Endothelial cell of umbilical vein (primary cell): ENCODE measurements around the gene DPEP3. TPM values are rescaled to one million over a fixed set of nuclear protein-coding genes. Genes with fewer than 3 reads are reported as not detected.

ENCODE experiments used
- BruUV-seq: library from RNA; stranded (reverse); fragments of 400-500 nt; replicated peaks from 2 replicates; lab custom pipeline; 2021; lab: Mats Ljungman, UMichigan
- CTCF ChIA-PET: fragments of 300-600, 350-600 bp; sonication (Branson Sonifier 250); formaldehyde crosslinking; loops from one replicate; lab custom pipeline; 2021; ENCODE audit warnings: antibody characterized with exemption, inconsistent platforms; lab: Charles Lee
- POLR2A ChIA-PET: fragments of 300-600, 350-600 bp; sonication (Branson Sonifier 250); formaldehyde crosslinking; loops from one replicate; lab custom pipeline; 2021; ENCODE audit warnings: antibody characterized with exemption, inconsistent platforms; lab: Charles Lee
- DNase-seq: peaks from one replicate; pipeline ENCODE4 v3.0.0-alpha.2; 2011; ENCODE audit warnings: low read depth, low spot score
- FAIRE-seq: peaks from 2 replicates; lab custom pipeline; 2011; peaks lifted over from hg19 to GRCh38; lab: Jason Lieb, UNC
- H2AFZ ChIP-seq: 2 replicates; pipeline ENCODE4 v1.6.0; 2012; ENCODE audit warnings: low read depth, low read length, control low read depth, inconsistent platforms
- H3K27ac ChIP-seq: 2 replicates; pipeline ENCODE4 v1.5.1; 2011; ENCODE audit warnings: low read depth, mild to moderate bottlenecking, control low read depth, low read length, moderate library complexity; ENCODE audit not compliant: insufficient read depth
- H3K27me3 ChIP-seq, 2 experiments: 2 replicates each; pipeline versions ENCODE4 v1.6.0 to v1.6.1; 2011; ENCODE audit warnings: low read length in 2 of 2, mixed read lengths in 1 of 2; ENCODE audit not compliant: control insufficient read depth in 2 of 2, insufficient read depth in 2 of 2
- H3K36me3 ChIP-seq, 2 experiments: 2 replicates in 1 of 2; 3 replicates in 1 of 2; pipeline ENCODE4 v1.5.1; 2011; ENCODE audit warnings: low read length in 2 of 2, mild to moderate bottlenecking in 1 of 2, moderate library complexity in 1 of 2; ENCODE audit not compliant: control insufficient read depth in 2 of 2, insufficient read depth in 2 of 2; ENCODE audit errors: extremely low read depth in 1 of 2
- H3K4me1 ChIP-seq: 3 replicates; pipeline ENCODE4 v1.5.1; 2011; ENCODE audit warnings: mild to moderate bottlenecking, low read length; ENCODE audit not compliant: control insufficient read depth, insufficient read depth; ENCODE audit errors: extremely low read depth
- H3K4me2 ChIP-seq: 2 replicates; pipeline ENCODE4 v1.6.1; 2011; ENCODE audit warnings: low read length, control low read depth, mixed read lengths; ENCODE audit not compliant: insufficient read depth
- H3K4me3 ChIP-seq, 3 experiments: fragments of 200-600 bp in 1 of 3; sonication (generic), shearing (Covaris generic) in 1 of 3; replicated peaks in 1 of 3; 2 replicates each; pipeline ENCODE4 v1.5.1; 2011 to 2016; ENCODE audit warnings: control low read depth in 3 of 3, low read length in 3 of 3, mild to moderate bottlenecking in 2 of 3, inconsistent platforms in 1 of 3, low read depth in 1 of 3, moderate library complexity in 1 of 3; ENCODE audit not compliant: insufficient read depth in 1 of 3
- H3K79me2 ChIP-seq: 2 replicates; pipeline ENCODE4 v1.6.0; 2012; ENCODE audit warnings: low read length, inconsistent platforms; ENCODE audit not compliant: control insufficient read depth, insufficient read depth
- H3K9ac ChIP-seq: replicated peaks from 2 replicates; pipeline ENCODE3; 2011; ENCODE audit warnings: low read length, control low read depth; ENCODE audit not compliant: insufficient read depth; ENCODE audit errors: extremely low read depth
- H3K9me1 ChIP-seq: replicated peaks from 3 replicates; pipeline ENCODE4 v1.6.0; 2011; ENCODE audit warnings: mild to moderate bottlenecking, low read length; ENCODE audit not compliant: control insufficient read depth, insufficient read depth; ENCODE audit errors: extremely low read depth
- H3K9me3 ChIP-seq: replicated peaks from 2 replicates; pipeline ENCODE4 v1.5.1; 2012; ENCODE audit warnings: low read length, inconsistent platforms; ENCODE audit not compliant: control insufficient read depth, insufficient read depth
- H4K20me1 ChIP-seq: replicated peaks from 2 replicates; pipeline ENCODE3; 2011; ENCODE audit warnings: mild to moderate bottlenecking, low read length; ENCODE audit not compliant: control insufficient read depth, insufficient read depth; ENCODE audit errors: extremely low read depth
- EZH2 ChIP-seq: IDR thresholded peaks from 2 replicates; pipeline ENCODE4 v1.6.1; 2012; ENCODE audit warnings: borderline replicate concordance, low read depth, mild to moderate bottlenecking, moderate library complexity, low read length, inconsistent platforms; ENCODE audit not compliant: severe bottlenecking
- FOS ChIP-seq: IDR thresholded peaks from 2 replicates; pipeline ENCODE4 v1.6.1; 2011; ENCODE audit warnings: mild to moderate bottlenecking, low read length, moderate library complexity, borderline replicate concordance; ENCODE audit not compliant: insufficient read depth
- GATA2 ChIP-seq: IDR thresholded peaks from 2 replicates; pipeline ENCODE4 v1.7.0; 2011; ENCODE audit warnings: low read depth, mild to moderate bottlenecking, moderate library complexity, mixed read lengths, low read length; ENCODE audit not compliant: insufficient read length, insufficient read depth
- JUN ChIP-seq: IDR thresholded peaks from 2 replicates; pipeline ENCODE4 v1.6.1; 2011; ENCODE audit warnings: borderline replicate concordance, low read depth; ENCODE audit not compliant: insufficient read length, insufficient read depth
- MYC ChIP-seq: IDR thresholded peaks from one replicate; pipeline ENCODE4 v1.6.1; 2011; ENCODE audit warnings: mild to moderate bottlenecking, low read depth, low read length
- POLR2A ChIP-seq: IDR thresholded peaks from 2 replicates; pipeline ENCODE4 v1.6.1; 2012; ENCODE audit warnings: low read depth, mild to moderate bottlenecking, control low read depth, low read length
- POLR2AphosphoS5 ChIP-seq: IDR thresholded peaks from 2 replicates; pipeline ENCODE4 v1.6.1; 2012; ENCODE audit warnings: low read depth, mild to moderate bottlenecking, control low read depth, low read length, moderate library complexity; ENCODE audit not compliant: insufficient read depth
- dilution Hi-C: fragments of 300-500 bp; cut with MboI; formaldehyde crosslinking; loops from one replicate; pipeline ENCODE4 v1.15.0; 2019; ENCODE audit warnings: low sequenced_read_pairs; ENCODE audit not compliant: extremely low pct_ligation_motif_present
- intact Hi-C: fragments of 100-400 bp; cut with micrococcal nuclease; formaldehyde crosslinking; loops from one replicate; pipeline ENCODE4 v1.10.0; 2022
- polyA plus RNA-seq, 4 experiments: library from polyadenylated mRNA; depleted of rRNA in 3 of 4; stranded (reverse) in 3 of 4; unstranded in 1 of 4; fragments of >200 nt; gene quantifications; 2 replicates each; pipeline versions ENCODE4 v1.2.1 to v1.2.3, GENCODE V29; 2011 to 2012; ENCODE audit warnings: missing spikeins in 1 of 4
- total RNA-seq: library from RNA; stranded (reverse); gene quantifications from 2 replicates; pipeline ENCODE4 v1.2.3, GENCODE V29; 2021
- TF ChIP-seq, protein P1 (sequence below), 2 donors: IDR thresholded peaks; 1 replicate in 1 of 2; 2 replicates in 1 of 2; pipeline ENCODE4 v1.5.1; 2011; ENCODE audit warnings: low read length in 2 of 2, mild to moderate bottlenecking in 2 of 2, moderate library complexity in 2 of 2, control low read depth in 1 of 2, inconsistent platforms in 1 of 2, low read depth in 1 of 2; ENCODE audit not compliant: insufficient read depth in 1 of 2; ENCODE audit errors: extremely low read depth in 1 of 2
- TF ChIP-seq, protein P2 (sequence below): IDR thresholded peaks from 2 replicates; pipeline ENCODE4 v1.6.1; 2011; ENCODE audit not compliant: insufficient read depth, insufficient read length

The DPEP3 gene
- total and polyA plus RNA-seq, 2 donors (not counting 3 experiments of a cell fraction or from before 2014, with no cell fraction given), result 0.06 TPM; not detected in 1

DNA sequence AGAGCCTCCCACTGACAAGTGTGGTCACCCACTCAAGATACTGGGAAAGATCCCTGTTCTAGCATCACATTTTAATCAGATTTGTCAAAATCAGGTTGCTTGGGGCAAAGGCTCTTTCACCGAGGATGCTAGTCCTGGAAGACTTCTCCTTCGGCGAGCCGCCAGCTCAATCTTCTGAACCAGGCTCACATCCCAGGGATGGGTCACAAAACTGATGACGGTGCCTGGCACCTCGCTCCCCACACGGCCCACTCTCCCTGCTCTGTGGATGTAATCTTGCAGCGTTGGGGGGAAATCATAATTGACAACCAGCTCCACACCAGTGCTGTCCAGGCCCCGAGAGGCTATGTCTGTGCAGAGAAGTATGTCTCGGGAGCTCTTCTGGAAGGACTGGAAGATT, 41.2 kb upstream of the DPEP3 start:
- CTCF ChIA-PET, result interaction anchor here (0.8 to 2.3 kb wide), 5 partner anchors 13 to 205 kb away, joined by 3 to 7 read pairs (median 3); no protein-coding TSS in a partner anchor
- FAIRE-seq (no peak), DNase-seq (no peak)
- no peak overlapping the region for H2AFZ ChIP-seq
- POLR2A ChIA-PET, result no interaction called here
- H3K9me1 ChIP-seq, result no peaks in the 10 kb centered on the region
- no peaks in the 10 kb centered on the region for H4K20me1 ChIP-seq
- no peak overlapping the region for H3K27ac ChIP-seq
- peaks cover 0 to 2% of the 10 kb centered on the region in 2 experiments for H3K36me3 ChIP-seq
- dilution Hi-C loops (no loop called here), intact Hi-C loops (no loop called here)
- H3K9me3 ChIP-seq, result no peaks in the 10 kb centered on the region
- H3K27me3 ChIP-seq, result no peaks in the 10 kb centered on the region
- H3K4me2 ChIP-seq, result peak overlapping the region; percentile 69
- peaks cover 28% of the 10 kb centered on the region for H3K79me2 ChIP-seq
- no peak overlapping the region for H3K4me3 ChIP-seq
- H3K4me1 ChIP-seq, result peaks cover 14% of the 10 kb centered on the region
- TF ChIP-seq GATA2 (no peak), POLR2A (no peak), FOS (no peak), POLR2AphosphoS5 (no peak), JUN (no peak), EZH2 (no peak), MYC (no peak)
- TF ChIP-seq, protein P1, sequence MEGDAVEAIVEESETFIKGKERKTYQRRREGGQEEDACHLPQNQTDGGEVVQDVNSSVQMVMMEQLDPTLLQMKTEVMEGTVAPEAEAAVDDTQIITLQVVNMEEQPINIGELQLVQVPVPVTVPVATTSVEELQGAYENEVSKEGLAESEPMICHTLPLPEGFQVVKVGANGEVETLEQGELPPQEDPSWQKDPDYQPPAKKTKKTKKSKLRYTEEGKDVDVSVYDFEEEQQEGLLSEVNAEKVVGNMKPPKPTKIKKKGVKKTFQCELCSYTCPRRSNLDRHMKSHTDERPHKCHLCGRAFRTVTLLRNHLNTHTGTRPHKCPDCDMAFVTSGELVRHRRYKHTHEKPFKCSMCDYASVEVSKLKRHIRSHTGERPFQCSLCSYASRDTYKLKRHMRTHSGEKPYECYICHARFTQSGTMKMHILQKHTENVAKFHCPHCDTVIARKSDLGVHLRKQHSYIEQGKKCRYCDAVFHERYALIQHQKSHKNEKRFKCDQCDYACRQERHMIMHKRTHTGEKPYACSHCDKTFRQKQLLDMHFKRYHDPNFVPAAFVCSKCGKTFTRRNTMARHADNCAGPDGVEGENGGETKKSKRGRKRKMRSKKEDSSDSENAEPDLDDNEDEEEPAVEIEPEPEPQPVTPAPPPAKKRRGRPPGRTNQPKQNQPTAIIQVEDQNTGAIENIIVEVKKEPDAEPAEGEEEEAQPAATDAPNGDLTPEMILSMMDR (IDR thresholded peaks at IDR 0.05; ENCODE audit: extremely low read depth in 1 of 2, insufficient read depth in 1 of 2, low read depth in 1 of 2, low read length in 2 of 2), result no peak
- TF ChIP-seq, protein P2, sequence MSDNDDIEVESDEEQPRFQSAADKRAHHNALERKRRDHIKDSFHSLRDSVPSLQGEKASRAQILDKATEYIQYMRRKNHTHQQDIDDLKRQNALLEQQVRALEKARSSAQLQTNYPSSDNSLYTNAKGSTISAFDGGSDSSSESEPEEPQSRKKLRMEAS, result no peak
- no TSS peak for BruUV-seq
- no peak overlapping the region for H3K9ac ChIP-seq
